PFSK-1 (cell line): ENCODE data around the gene LAT.

Experiments used
- FOXP2 ChIP-seq: optimal IDR thresholded peaks from 2 replicates; pipeline ENCODE3; 2011; ENCODE audit warnings: borderline replicate concordance, control low read depth, inconsistent platforms; ENCODE audit not compliant: insufficient read depth; ENCODE audit errors: extremely low read length, extremely low read depth
- POLR2AphosphoS5 ChIP-seq: IDR thresholded peaks from 2 replicates; pipeline ENCODE4 v1.6.1; 2012; ENCODE audit warnings: low read depth, mild to moderate bottlenecking, control low read depth, low read length, moderate library complexity
- SIN3A ChIP-seq: IDR thresholded peaks from 2 replicates; pipeline ENCODE4 v1.6.1; 2012; ENCODE audit warnings: mild to moderate bottlenecking, low read length, moderate library complexity, borderline replicate concordance; ENCODE audit not compliant: insufficient read depth
- TAF1 ChIP-seq: IDR thresholded peaks from 2 replicates; pipeline ENCODE4 v1.6.1; 2012; ENCODE audit warnings: low read length, control low read depth, borderline replicate concordance; ENCODE audit not compliant: insufficient read depth
- TF ChIP-seq, protein P1 (sequence below), 2 experiments: IDR thresholded peaks; 2 replicates each; pipeline versions ENCODE4 v1.6.1 to v1.8.0; 2011 to 2012; ENCODE audit warnings: low read depth in 2 of 2, low read length in 2 of 2, control low read depth in 1 of 2, inconsistent platforms in 1 of 2, mild to moderate bottlenecking in 1 of 2, moderate library complexity in 1 of 2; ENCODE audit not compliant: insufficient read depth in 1 of 2

The LAT gene

DNA sequence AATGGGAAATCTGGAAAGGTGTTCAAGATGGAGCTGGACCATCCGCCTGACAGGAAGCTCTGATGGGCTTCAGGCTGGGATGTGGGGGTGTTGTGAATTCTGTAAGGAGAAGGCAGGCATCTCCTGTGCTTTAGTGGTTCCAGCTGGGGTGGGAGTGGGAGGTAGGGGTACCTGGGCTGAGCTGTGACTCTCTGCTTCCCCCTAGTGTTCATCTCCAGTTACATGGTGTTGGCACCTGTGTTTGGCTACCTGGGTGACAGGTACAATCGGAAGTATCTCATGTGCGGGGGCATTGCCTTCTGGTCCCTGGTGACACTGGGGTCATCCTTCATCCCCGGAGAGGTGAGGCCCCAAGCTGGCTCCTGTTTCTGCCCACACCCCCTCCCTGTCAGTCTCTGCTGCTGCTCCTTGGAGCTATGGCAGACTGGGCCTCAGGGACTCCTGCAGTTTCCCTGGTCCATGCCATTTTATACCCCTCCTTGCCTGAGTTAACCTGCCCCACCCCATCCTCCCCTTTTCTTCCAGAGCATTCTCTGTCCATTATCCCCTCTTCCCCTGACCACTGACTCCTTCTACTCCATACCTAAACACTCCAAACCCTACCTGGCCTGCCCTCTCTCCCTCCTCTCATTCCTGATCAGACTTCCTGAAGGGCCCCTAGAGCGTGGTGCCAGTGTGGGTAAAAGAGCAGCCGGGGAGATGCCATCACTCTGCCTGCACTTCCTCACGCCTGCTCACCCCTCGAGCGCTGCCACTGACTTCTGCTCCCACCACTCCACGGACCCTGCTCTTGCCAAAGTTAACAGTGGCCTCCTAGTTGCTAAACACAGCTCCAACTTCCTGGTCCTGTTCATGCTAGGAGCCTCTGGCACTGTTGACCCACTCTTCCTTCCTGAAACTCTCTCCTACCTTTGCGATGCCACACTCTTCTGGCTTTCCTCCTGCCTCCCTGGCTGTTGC, 6.9 kb upstream of the LAT start:
- TF ChIP-seq TAF1 (no peak), FOXP2 (no peak), POLR2AphosphoS5 (no peak), SIN3A (no peak)
- TF ChIP-seq, protein P1, sequence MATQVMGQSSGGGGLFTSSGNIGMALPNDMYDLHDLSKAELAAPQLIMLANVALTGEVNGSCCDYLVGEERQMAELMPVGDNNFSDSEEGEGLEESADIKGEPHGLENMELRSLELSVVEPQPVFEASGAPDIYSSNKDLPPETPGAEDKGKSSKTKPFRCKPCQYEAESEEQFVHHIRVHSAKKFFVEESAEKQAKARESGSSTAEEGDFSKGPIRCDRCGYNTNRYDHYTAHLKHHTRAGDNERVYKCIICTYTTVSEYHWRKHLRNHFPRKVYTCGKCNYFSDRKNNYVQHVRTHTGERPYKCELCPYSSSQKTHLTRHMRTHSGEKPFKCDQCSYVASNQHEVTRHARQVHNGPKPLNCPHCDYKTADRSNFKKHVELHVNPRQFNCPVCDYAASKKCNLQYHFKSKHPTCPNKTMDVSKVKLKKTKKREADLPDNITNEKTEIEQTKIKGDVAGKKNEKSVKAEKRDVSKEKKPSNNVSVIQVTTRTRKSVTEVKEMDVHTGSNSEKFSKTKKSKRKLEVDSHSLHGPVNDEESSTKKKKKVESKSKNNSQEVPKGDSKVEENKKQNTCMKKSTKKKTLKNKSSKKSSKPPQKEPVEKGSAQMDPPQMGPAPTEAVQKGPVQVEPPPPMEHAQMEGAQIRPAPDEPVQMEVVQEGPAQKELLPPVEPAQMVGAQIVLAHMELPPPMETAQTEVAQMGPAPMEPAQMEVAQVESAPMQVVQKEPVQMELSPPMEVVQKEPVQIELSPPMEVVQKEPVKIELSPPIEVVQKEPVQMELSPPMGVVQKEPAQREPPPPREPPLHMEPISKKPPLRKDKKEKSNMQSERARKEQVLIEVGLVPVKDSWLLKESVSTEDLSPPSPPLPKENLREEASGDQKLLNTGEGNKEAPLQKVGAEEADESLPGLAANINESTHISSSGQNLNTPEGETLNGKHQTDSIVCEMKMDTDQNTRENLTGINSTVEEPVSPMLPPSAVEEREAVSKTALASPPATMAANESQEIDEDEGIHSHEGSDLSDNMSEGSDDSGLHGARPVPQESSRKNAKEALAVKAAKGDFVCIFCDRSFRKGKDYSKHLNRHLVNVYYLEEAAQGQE (IDR thresholded peaks at IDR 0.05; ENCODE audit: insufficient read depth in 1 of 2, low read depth in 2 of 2, low read length in 2 of 2), result no peak

DNA sequence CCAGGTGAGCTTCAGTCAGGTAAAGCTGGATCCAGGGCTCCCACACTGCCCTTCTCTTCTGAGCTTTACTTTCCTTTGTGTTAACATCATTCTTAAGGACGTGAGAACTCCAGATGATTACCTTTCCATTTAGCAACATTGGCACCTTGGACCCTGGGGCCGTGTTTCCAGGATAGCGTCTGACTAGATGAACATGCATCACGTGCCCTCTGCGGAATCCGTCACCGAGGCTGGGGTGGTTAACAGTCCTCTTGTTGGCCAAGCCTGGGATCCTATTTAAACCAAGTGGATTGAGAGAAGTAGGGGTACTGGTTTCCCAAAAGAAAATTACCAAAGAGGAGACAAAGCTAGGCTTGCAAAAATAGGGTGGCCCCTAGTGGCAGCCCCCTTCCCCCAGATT, 3.9 kb upstream of the LAT start:
- TF ChIP-seq, protein P1 (IDR thresholded peaks at IDR 0.05; ENCODE audit: insufficient read depth in 1 of 2, low read depth in 2 of 2, low read length in 2 of 2), result no peak
- TF ChIP-seq POLR2AphosphoS5 (no peak), SIN3A (no peak), TAF1 (no peak), FOXP2 (no peak)

GRCh38 chr16:28981517-28981916, 3.3 kb upstream of the LAT start:
- TF ChIP-seq POLR2AphosphoS5 (no peak), FOXP2 (no peak), TAF1 (no peak), SIN3A (no peak)
- TF ChIP-seq, protein P1 (IDR thresholded peaks at IDR 0.05; ENCODE audit: insufficient read depth in 1 of 2, low read depth in 2 of 2, low read length in 2 of 2), result no peak

DNA sequence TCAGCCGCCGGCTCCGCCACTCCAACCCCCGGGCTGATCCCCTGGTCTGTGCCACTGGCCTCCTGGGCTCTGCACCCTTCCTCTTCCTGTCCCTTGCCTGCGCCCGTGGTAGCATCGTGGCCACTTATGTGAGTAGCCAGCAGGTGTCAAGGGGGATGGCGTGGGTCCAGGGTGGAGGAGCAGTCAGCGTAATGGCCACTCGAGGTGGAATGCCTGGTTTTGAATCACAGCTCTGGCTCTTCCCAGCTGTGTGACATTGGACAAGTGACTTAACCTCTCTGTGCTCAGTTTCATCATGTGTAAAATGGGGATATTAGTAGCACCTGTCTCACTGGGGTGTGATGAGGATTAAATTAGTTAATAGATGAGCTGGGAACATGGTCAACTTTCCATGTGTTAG, 2.4 kb upstream of the LAT start:
- TF ChIP-seq TAF1 (no peak), FOXP2 (no peak), SIN3A (no peak)
- TF ChIP-seq, protein P1 (IDR thresholded peaks at IDR 0.05; ENCODE audit: insufficient read depth in 1 of 2, low read depth in 2 of 2, low read length in 2 of 2), result no peak
